Suppressor macrophage treated with lipopolysaccharide for 1 hour (primary cell): ENCODE results near the gene DMRTA2.

Experiments used
- DNase-seq, 3 donors: peaks; one replicate each; pipeline ENCODE4 v3.0.0-alpha.2; 2020 to 2022

Gene DMRTA2

GRCh38 chr1:50422946-50423669 lies at the start of gene DMRTA2:
DMRTA2 (minus strand) TSS chr1:50423443; CDS start chr1:50421536, 1,907 bp downstream.
- DNase-seq: peak; percentile 16 to 47 (median 36)

- no peak for DNase-seq
Measured at GRCh38 chr1:50471967-50472366, 48.7 kb upstream of the DMRTA2 start.

- no peak for DNase-seq
Measured at GRCh38 chr1:50462964-50463363, 39.7 kb upstream of the DMRTA2 start.

GRCh38 chr1:50458507-50458906 lies 35.3 kb upstream of the DMRTA2 start:
- peak; percentile 34 to 76 (median 75) for DNase-seq

GRCh38 chr1:50454911-50455310 lies 31.7 kb upstream of the DMRTA2 start:
- DNase-seq: no peak

GRCh38 chr1:50453266-50453665 lies 30.0 kb upstream of the DMRTA2 start:
- no peak for DNase-seq

- no peak for DNase-seq
Measured at GRCh38 chr1:50452700-50453099, 29.5 kb upstream of the DMRTA2 start.

- no peak for DNase-seq
Measured at GRCh38 chr1:50450861-50451653, 27.8 kb upstream of the DMRTA2 start.

- DNase-seq: no peak
Measured at GRCh38 chr1:50447961-50448360, 24.7 kb upstream of the DMRTA2 start.

- DNase-seq: no peak
Measured at GRCh38 chr1:50441183-50441582, 17.9 kb upstream of the DMRTA2 start.

GRCh38 chr1:50438945-50439344 lies 15.7 kb upstream of the DMRTA2 start:
- DNase-seq: no peak

GRCh38 chr1:50436489-50436888 lies 13.2 kb upstream of the DMRTA2 start:
- no peak for DNase-seq

- DNase-seq: no peak
Measured at GRCh38 chr1:50430010-50430405, 6.8 kb upstream of the DMRTA2 start.

- no peak for DNase-seq
Measured at GRCh38 chr1:50427818-50428779, 4.9 kb upstream of the DMRTA2 start.

- no peak for DNase-seq
Measured at GRCh38 chr1:50427086-50427817, 4.0 kb upstream of the DMRTA2 start.

GRCh38 chr1:50426702-50427085 lies 3.5 kb upstream of the DMRTA2 start:
- no peak for DNase-seq

GRCh38 chr1:50426108-50426700 lies 3.0 kb upstream of the DMRTA2 start:
- no peak for DNase-seq

GRCh38 chr1:50425376-50426107 lies 2.3 kb upstream of the DMRTA2 start:
- peak; percentile 47 to 51 (median 48) for DNase-seq

- peak in 1 of 3 donors; percentile 18 for DNase-seq
Measured at GRCh38 chr1:50424884-50425375, 1.7 kb upstream of the DMRTA2 start.

GRCh38 chr1:50424045-50424883 lies 1.0 kb upstream of the DMRTA2 start:
- DNase-seq: peak; percentile 36 to 45 (median 36)
